DOHH2 (cell line): Measurements from ENCODE around the gene TAF12.

ENCODE experiments used
- CTCF ChIP-seq: fragments of 200-600 bp; sonication (generic); IDR thresholded peaks from one replicate; pipeline ENCODE4 v1.5.1; 2014; ENCODE audit warnings: antibody characterized with exemption, mild to moderate bottlenecking, low read depth, low read length; ENCODE audit not compliant: poor library complexity, severe bottlenecking
- EZH2phosphoT487 ChIP-seq: fragments of 200-600 bp; sonication (generic); IDR thresholded peaks from 2 replicates; pipeline ENCODE4 v1.6.1; 2017; ENCODE audit warnings: borderline replicate concordance, mild to moderate bottlenecking, antibody characterized with exemption, low read length, moderate library complexity, mixed read lengths

DNA sequence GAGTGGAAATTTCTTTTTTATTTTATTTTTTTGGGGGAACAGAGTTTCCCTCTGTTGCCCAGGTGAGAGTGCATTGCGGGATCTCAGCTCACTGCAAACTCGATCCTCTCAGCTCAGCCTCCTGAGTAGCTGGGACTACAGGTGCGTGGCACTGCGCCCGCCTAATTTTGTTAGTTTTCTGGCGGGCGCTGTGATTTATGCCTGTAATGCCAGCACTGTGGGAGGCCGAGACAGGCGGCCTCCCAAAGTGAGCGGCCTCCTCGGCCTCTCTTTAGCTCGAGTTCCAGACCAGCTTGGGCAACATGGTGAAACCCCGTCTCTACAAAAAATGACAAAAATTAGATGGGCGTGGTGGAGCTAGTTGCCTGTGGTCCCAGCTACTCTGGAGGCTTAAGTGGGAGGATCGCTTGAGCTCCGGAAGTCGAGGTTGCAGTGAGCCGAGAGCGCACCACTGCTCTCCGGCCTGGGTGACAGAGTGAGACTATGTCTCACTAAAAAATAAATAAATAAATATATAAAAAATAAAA lies 28.4 kb upstream of the TAF12 start:
- TF ChIP-seq EZH2phosphoT487 = no peak
- TF ChIP-seq CTCF = no peak
